ENCODE measurements around the gene APEH. TPM values are rescaled to one million over a fixed set of nuclear protein-coding genes. Genes with fewer than 3 reads are reported as not detected.
A peak's percentile ranks its signal among the peaks of the same experiment; 100 is the strongest.

APEH gene
- total and polyA plus RNA-seq, 12 donors, result 36.5 to 166 (median 124) TPM

- Histone ChIP-seq H3K9me3 (replicated peaks in 1 of 3) (no peaks in the 10 kb centered on the region), H3K36me3 (replicated peaks in 1 of 2) (peaks cover 0 to 69% of the 10 kb centered on the region in 2 donors), H3K27me3 (no peaks in the 10 kb centered on the region), H3K4me3 (no peak overlapping the region), H3K4me1 (replicated peaks in 1 of 2) (no peaks in the 10 kb centered on the region), H3K27ac (no peak overlapping the region)
- no peak for DNase-seq
- TF ChIP-seq, protein P1, sequence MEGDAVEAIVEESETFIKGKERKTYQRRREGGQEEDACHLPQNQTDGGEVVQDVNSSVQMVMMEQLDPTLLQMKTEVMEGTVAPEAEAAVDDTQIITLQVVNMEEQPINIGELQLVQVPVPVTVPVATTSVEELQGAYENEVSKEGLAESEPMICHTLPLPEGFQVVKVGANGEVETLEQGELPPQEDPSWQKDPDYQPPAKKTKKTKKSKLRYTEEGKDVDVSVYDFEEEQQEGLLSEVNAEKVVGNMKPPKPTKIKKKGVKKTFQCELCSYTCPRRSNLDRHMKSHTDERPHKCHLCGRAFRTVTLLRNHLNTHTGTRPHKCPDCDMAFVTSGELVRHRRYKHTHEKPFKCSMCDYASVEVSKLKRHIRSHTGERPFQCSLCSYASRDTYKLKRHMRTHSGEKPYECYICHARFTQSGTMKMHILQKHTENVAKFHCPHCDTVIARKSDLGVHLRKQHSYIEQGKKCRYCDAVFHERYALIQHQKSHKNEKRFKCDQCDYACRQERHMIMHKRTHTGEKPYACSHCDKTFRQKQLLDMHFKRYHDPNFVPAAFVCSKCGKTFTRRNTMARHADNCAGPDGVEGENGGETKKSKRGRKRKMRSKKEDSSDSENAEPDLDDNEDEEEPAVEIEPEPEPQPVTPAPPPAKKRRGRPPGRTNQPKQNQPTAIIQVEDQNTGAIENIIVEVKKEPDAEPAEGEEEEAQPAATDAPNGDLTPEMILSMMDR (IDR thresholded peaks at IDR 0.05), result no peak
- no peak for TF ChIP-seq POLR2A (IDR thresholded peaks at IDR 0.05)
- intact Hi-C loops (cut with DNase I), result loop anchor here in 1 of 2 donors (10.0 kb wide), 1 partner anchor 132 kb away; no protein-coding TSS in a partner anchor
- WGBS, 4 donors, result 87 to 100% (median 92%) methylated on average over 6 to 11 of the region's 11 CpGs
Observed at GRCh38 chr3:49702672-49703071, 28.5 kb downstream of the APEH start.

GRCh38 chr3:49703443-49703927 lies 29.3 kb downstream of the APEH start:
- peak; percentile 65 to 84 (median 76) for DNase-seq
- H3K9me3 ChIP-seq (replicated peaks in 1 of 3), result no peaks in the 10 kb centered on the region
- intact Hi-C loops (cut with DNase I), result loop anchor here in 1 of 2 donors (10.0 kb wide), 1 partner anchor 131 kb away; no protein-coding TSS in a partner anchor
- no peak for TF ChIP-seq POLR2A (IDR thresholded peaks at IDR 0.05)
- TF ChIP-seq, protein P1 (IDR thresholded peaks at IDR 0.05), result peak; percentile 64 to 89 (median 80)
- peaks cover 0 to 61% of the 10 kb centered on the region in 2 donors for H3K36me3 ChIP-seq (replicated peaks in 1 of 2)
- no peaks in the 10 kb centered on the region for H3K27me3 ChIP-seq
- no peak overlapping the region for H3K4me3 ChIP-seq
- no peaks in the 10 kb centered on the region for H3K4me1 ChIP-seq (replicated peaks in 1 of 2)
- no peak overlapping the region for H3K27ac ChIP-seq
- 45 to 100% (median 50%) methylated on average over 2 to 14 of the region's 14 CpGs for WGBS, 4 donors

DNA sequence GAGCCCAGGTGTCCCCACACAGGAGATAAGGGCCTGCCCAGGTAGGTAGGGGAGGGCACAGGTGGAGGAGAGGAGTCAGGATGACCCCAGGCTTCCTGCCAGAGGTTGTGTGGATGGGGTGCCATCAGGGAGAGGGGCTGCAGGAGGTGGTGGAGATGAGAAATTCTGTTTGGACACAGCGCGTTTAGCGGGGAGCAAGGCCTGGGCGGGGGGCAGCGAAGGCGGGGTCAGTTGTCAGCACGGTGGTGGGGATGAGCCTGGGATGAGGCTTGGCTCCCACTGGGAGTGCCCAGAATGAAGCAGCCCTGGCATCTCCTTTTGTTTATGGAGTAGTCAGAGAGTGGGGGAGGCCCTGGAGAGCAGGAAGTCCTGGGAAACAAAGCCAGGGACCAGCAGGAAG lies 29.8 kb downstream of the APEH start:
- intact Hi-C loops (cut with DNase I), result loop anchor here in 1 of 2 donors (10.0 kb wide), 1 partner anchor 131 kb away; no protein-coding TSS in a partner anchor
- 91 to 97% (median 95%) methylated on average over 7 of the region's 7 CpGs for WGBS, 4 donors
- peaks cover 0 to 56% of the 10 kb centered on the region in 2 donors for H3K36me3 ChIP-seq (replicated peaks in 1 of 2)

GRCh38 chr3:49704629-49705028 lies 30.5 kb downstream of the APEH start:
- WGBS, 4 donors, result 81 to 95% (median 92%) methylated on average over 5 to 8 of the region's 8 CpGs
- Histone ChIP-seq H3K9me3 (replicated peaks in 1 of 3) (no peaks in the 10 kb centered on the region), H3K4me3 (no peak overlapping the region), H3K27ac (no peak overlapping the region), H3K4me1 (replicated peaks in 1 of 2) (no peaks in the 10 kb centered on the region), H3K36me3 (replicated peaks in 1 of 2) (peaks cover 0 to 53% of the 10 kb centered on the region in 2 donors), H3K27me3 (no peaks in the 10 kb centered on the region)
- no peak for DNase-seq
- TF ChIP-seq, protein P1 (IDR thresholded peaks at IDR 0.05), result no peak
- no peak for TF ChIP-seq POLR2A (IDR thresholded peaks at IDR 0.05)
- intact Hi-C loops (cut with DNase I), result loop anchor here in 1 of 2 donors (10.0 kb wide), 1 partner anchor 130 kb away; no protein-coding TSS in a partner anchor

More for the DNA sequence above, 29.8 kb downstream of the APEH start:
- Histone ChIP-seq H3K27ac (no peak overlapping the region), H3K9me3 (replicated peaks in 1 of 3) (no peaks in the 10 kb centered on the region), H3K4me3 (no peak overlapping the region), H3K4me1 (replicated peaks in 1 of 2) (no peaks in the 10 kb centered on the region), H3K27me3 (no peaks in the 10 kb centered on the region)
- TF ChIP-seq, protein P1 (IDR thresholded peaks at IDR 0.05), result no peak
- TF ChIP-seq POLR2A (IDR thresholded peaks at IDR 0.05), result no peak
- DNase-seq, result no peak

Data from adrenal gland (tissue), 12 donors.